Esophagus muscularis mucosa (tissue), 4 donors: ENCODE data around the gene ISG20. TPM values are rescaled to one million over a fixed set of nuclear protein-coding genes. Genes with fewer than 3 reads are reported as not detected.
A peak's percentile ranks its signal among the peaks of the same experiment; 100 is the strongest.

Experiments
- DNase-seq: peaks from one replicate; pipeline ENCODE4 v3.0.0-alpha.2; 2017; ENCODE audit errors: extremely low spot score
- H3K27ac ChIP-seq, 4 donors: fragments of 200-600 bp; sonication (generic); replicated peaks in 1 of 4; 1 replicate in 3 of 4; 2 replicates in 1 of 4; pipeline ENCODE4 v1.5.1; 2016 to 2019; ENCODE audit warnings: mild to moderate bottlenecking in 1 of 4
- H3K27me3 ChIP-seq, 4 donors: fragments of 200-600 bp; sonication (generic); one replicate each; pipeline versions ENCODE4 v1.5.1 to v1.6.0; 2016 to 2019
- H3K36me3 ChIP-seq, 4 donors: fragments of 200-600 bp; sonication (generic); one replicate each; pipeline ENCODE4 v1.5.1; 2016 to 2019
- H3K4me1 ChIP-seq, 4 donors: fragments of 200-600 bp; sonication (generic); one replicate each; pipeline ENCODE4 v1.5.1; 2016 to 2019
- H3K4me3 ChIP-seq, 4 donors: fragments of 200-600 bp; sonication (generic); 1 replicate in 2 of 4; 2 replicates in 2 of 4; pipeline ENCODE4 v1.5.1; 2016 to 2019; ENCODE audit warnings: mild to moderate bottlenecking in 4 of 4, moderate library complexity in 1 of 4
- H3K9me3 ChIP-seq, 4 donors: fragments of 200-600 bp; sonication (generic); 1 replicate in 3 of 4; 2 replicates in 1 of 4; pipeline ENCODE4 v1.5.1; 2016 to 2019
- CTCF ChIP-seq, 3 experiments: fragments of 200-600 bp in 2 of 3; fragments of 450-650 bp in 1 of 3; sonication (generic) in 2 of 3; IDR thresholded peaks; one replicate each; pipeline ENCODE4 v1.5.1; 2017 to 2019; ENCODE audit warnings: antibody characterized with exemption in 3 of 3, mild to moderate bottlenecking in 2 of 3, moderate library complexity in 1 of 3
- EP300 ChIP-seq: sonication (generic); formaldehyde crosslinking; IDR thresholded peaks from one replicate; pipeline ENCODE4 v1.6.1; 2017; ENCODE audit warnings: antibody characterized with exemption
- POLR2A ChIP-seq: fragments of 450-650 bp; IDR thresholded peaks from one replicate; pipeline ENCODE4 v1.6.1; 2017; ENCODE audit warnings: antibody characterized with exemption, moderate library complexity, mild to moderate bottlenecking, low read depth
- POLR2AphosphoS5 ChIP-seq, 2 donors: sonication (generic); formaldehyde crosslinking; IDR thresholded peaks; one replicate each; pipeline ENCODE4 v1.6.1; 2017; ENCODE audit warnings: antibody characterized with exemption in 2 of 2
- WGBS: methylation state at CpG from one replicate; pipeline ENCODE4 v1.1.5; 2018; 5-methylcytosine and 5-hydroxymethylcytosine counted together
- intact Hi-C: fragments of 100-400 bp; cut with DNase I; formaldehyde crosslinking; loops from one replicate; pipeline ENCODE4 v1.15.1; 2023
- total RNA-seq, 4 donors: library from RNA; depleted of rRNA; stranded (reverse); fragments of >200 nt; gene quantifications; one replicate each; pipeline versions ENCODE4 v1.1.0 to v1.2.1, GENCODE V29; 2016

The ISG20 gene
- total RNA-seq, 4 donors from 2014 or later: 6.1 to 21.2 (median 9.8) TPM

GRCh38 chr15:88621789-88622604, 16.8 kb upstream of the ISG20 start:
- Histone ChIP-seq H3K36me3 (peaks cover 9 to 13% (median 11%) of the 10 kb centered on the region in 4 donors), H3K4me1 (peaks cover 26 to 51% (median 46%) of the 10 kb centered on the region in 4 donors), H3K9me3 (no peaks in the 10 kb centered on the region), H3K27me3 (peaks cover 0 to 8% (median 0%) of the 10 kb centered on the region in 4 donors), H3K27ac (peak overlapping the region; percentile 82 to 94 (median 83)), H3K4me3 (peak overlapping the region; percentile 84 to 95 (median 88))
- no peak for TF ChIP-seq EP300
- no peak for DNase-seq
- intact Hi-C loops: loop anchor here (5.0 kb wide), 2 partner anchors 155 to 275 kb away; partner anchors contain the start of genes HAPLN3, MRPL46 and MRPS11
- WGBS: 18% methylated on average over 10 of the region's 17 CpGs

DNA sequence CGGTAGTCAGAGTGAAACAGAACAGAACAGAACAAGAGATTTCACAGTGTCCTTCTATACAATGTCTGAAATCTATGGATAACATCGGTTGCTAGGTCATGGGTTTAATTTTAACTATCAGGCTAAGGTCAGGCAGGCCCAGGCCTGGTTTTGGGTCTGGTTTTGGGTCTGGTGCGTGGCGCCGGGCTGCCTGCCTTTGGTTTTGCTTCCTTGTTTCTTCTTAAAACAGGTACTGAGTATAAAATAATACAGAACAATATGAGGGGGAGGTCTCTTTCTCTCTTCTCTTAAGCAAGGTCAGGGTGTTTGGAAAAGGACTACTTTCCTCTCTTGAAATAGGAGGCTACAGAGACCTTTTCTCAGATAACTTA, 16.2 kb upstream of the ISG20 start:
- H3K27ac ChIP-seq: peak overlapping the region; percentile 82 to 94 (median 83)
- whole genome bisulfite sequencing: 60% methylated on average over 5 of the region's 5 CpGs
- TF ChIP-seq POLR2A (no peak), POLR2AphosphoS5 (IDR thresholded peaks at IDR 0.05) (no peak), EP300 (no peak), CTCF (IDR thresholded peaks at IDR 0.05) (no peak)
- H3K4me1 ChIP-seq: peaks cover 26 to 52% (median 46%) of the 10 kb centered on the region in 4 donors
- no peak for DNase-seq
- intact Hi-C loops: loop anchor here (5.0 kb wide), 2 partner anchors 155 to 275 kb away; partner anchors contain the start of genes HAPLN3, MRPL46 and MRPS11
- H3K36me3 ChIP-seq: peaks cover 9 to 19% (median 15%) of the 10 kb centered on the region in 4 donors
- H3K27me3 ChIP-seq: peaks cover 0 to 2% (median 0%) of the 10 kb centered on the region in 4 donors
- peak overlapping the region; percentile 84 to 95 (median 88) for H3K4me3 ChIP-seq
- no peaks in the 10 kb centered on the region for H3K9me3 ChIP-seq

DNA sequence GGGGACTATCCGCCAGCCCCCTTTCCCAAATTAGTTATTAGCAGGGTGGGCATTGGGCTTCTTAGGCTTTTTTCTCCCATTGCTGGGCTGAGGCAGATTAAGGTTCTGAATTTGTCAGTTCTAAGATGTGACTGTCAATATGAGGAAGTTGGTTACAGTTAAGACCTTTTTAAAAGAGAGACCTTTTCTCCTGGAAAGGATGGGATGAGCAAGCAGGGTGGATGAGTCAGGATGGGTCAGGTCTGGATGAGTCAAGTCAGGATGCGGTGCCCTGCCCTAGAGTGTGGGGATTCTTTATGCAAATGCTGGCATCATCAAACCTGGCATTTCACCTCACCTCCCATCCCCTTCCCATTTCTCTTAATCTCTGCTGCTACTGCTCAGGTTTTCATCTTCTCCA, 15.8 kb upstream of the ISG20 start:
- H3K9me3 ChIP-seq: no peaks in the 10 kb centered on the region
- H3K4me3 ChIP-seq: peak overlapping the region in 1 of 4 donors; percentile 95
- peaks cover 26 to 56% (median 46%) of the 10 kb centered on the region in 4 donors for H3K4me1 ChIP-seq
- no peak for TF ChIP-seq EP300
- TF ChIP-seq POLR2A: no peak
- no peak for TF ChIP-seq CTCF (IDR thresholded peaks at IDR 0.05)
- no peak for TF ChIP-seq POLR2AphosphoS5 (IDR thresholded peaks at IDR 0.05)
- intact Hi-C loops: loop anchor here (5.0 kb wide), 2 partner anchors 156 to 274 kb away; partner anchors contain the start of genes HAPLN3, MRPL46 and MRPS11
- no peak for DNase-seq
- H3K36me3 ChIP-seq: peaks cover 9 to 23% (median 20%) of the 10 kb centered on the region in 4 donors
- H3K27ac ChIP-seq: peak overlapping the region in 3 of 4 donors; percentile 82 to 94 (median 83)
- no peaks in the 10 kb centered on the region for H3K27me3 ChIP-seq
- 70% methylated on average over 2 of the region's 2 CpGs for WGBS

GRCh38 chr15:88623632-88624031, 15.2 kb upstream of the ISG20 start:
- 97% methylated on average over 3 of the region's 3 CpGs for WGBS
- H3K9me3 ChIP-seq: no peaks in the 10 kb centered on the region
- DNase-seq: no peak
- no peak overlapping the region for H3K4me3 ChIP-seq
- TF ChIP-seq POLR2A (no peak), CTCF (IDR thresholded peaks at IDR 0.05) (no peak), POLR2AphosphoS5 (IDR thresholded peaks at IDR 0.05) (no peak), EP300 (no peak)
- peaks cover 9 to 28% (median 26%) of the 10 kb centered on the region in 4 donors for H3K36me3 ChIP-seq
- intact Hi-C loops: loop anchor here (5.0 kb wide), 2 partner anchors 156 to 274 kb away; partner anchors contain the start of genes HAPLN3, MRPL46 and MRPS11
- H3K27me3 ChIP-seq: no peaks in the 10 kb centered on the region
- peak overlapping the region in 1 of 4 donors; percentile 19 for H3K27ac ChIP-seq
- peaks cover 26 to 56% (median 46%) of the 10 kb centered on the region in 4 donors for H3K4me1 ChIP-seq
